DOHH2 (cell line): Measurements from ENCODE around the gene HEXIM1.

Experiments
- H3F3A ChIP-seq: fragments of 200-600 bp; sonication (generic), shearing (Covaris generic); 2 replicates; pipeline ENCODE4 v1.6.0; 2016; ENCODE audit warnings: antibody characterized with exemption, mild to moderate bottlenecking; ENCODE audit not compliant: control insufficient read depth, insufficient read depth
- H3K27ac ChIP-seq: fragments of 200-600 bp; sonication (generic); 2 replicates; pipeline ENCODE4 v1.5.1; 2014; ENCODE audit warnings: low read depth, mild to moderate bottlenecking, low read length, moderate library complexity
- H3K27me3 ChIP-seq: fragments of 200-600 bp; sonication (generic); 2 replicates; pipeline ENCODE4 v1.6.1; 2014; ENCODE audit warnings: mild to moderate bottlenecking, low read length, mixed read lengths; ENCODE audit not compliant: control insufficient read depth
- H3K36me3 ChIP-seq: fragments of 200-600 bp; sonication (generic); 2 replicates; pipeline ENCODE4 v1.6.1; 2014; ENCODE audit warnings: mild to moderate bottlenecking, low read length, moderate library complexity, mixed read lengths; ENCODE audit not compliant: control insufficient read depth
- H3K4me1 ChIP-seq: fragments of 200-600 bp; sonication (generic); 2 replicates; pipeline ENCODE4 v1.6.1; 2014; ENCODE audit warnings: mild to moderate bottlenecking, low read length, mixed read lengths; ENCODE audit not compliant: control insufficient read depth
- H3K4me2 ChIP-seq: fragments of 200-600 bp; sonication (generic); 2 replicates; pipeline ENCODE4 v1.6.0; 2014; ENCODE audit warnings: mild to moderate bottlenecking, low read length, moderate library complexity
- H3K4me3 ChIP-seq: fragments of 200-600 bp; sonication (generic); 2 replicates; pipeline ENCODE4 v1.5.1; 2014; ENCODE audit warnings: mild to moderate bottlenecking, low read length, mixed read lengths
- H3K79me2 ChIP-seq: fragments of 200-600 bp; sonication (generic); 2 replicates; pipeline ENCODE4 v1.6.1; 2014; ENCODE audit warnings: mild to moderate bottlenecking, low read length, mixed read lengths; ENCODE audit not compliant: control insufficient read depth
- H3K9me2 ChIP-seq: fragments of 200-600 bp; sonication (generic); replicated peaks from 2 replicates; pipeline ENCODE4 v1.6.1; 2014; ENCODE audit warnings: mild to moderate bottlenecking, low read length, mixed read lengths; ENCODE audit not compliant: control insufficient read depth
- H3K9me3 ChIP-seq: fragments of 200-600 bp; sonication (generic); 2 replicates; pipeline ENCODE4 v1.6.1; 2014; ENCODE audit warnings: antibody characterized with exemption, low read length, mixed read lengths; ENCODE audit not compliant: control insufficient read depth, insufficient read depth
- H4K20me1 ChIP-seq: fragments of 200-600 bp; sonication (generic); 2 replicates; pipeline ENCODE4 v1.6.0; 2014; ENCODE audit warnings: low read depth, mild to moderate bottlenecking, antibody characterized with exemption, low read length, moderate library complexity; ENCODE audit not compliant: control insufficient read depth, insufficient read depth
- CTCF ChIP-seq: fragments of 200-600 bp; sonication (generic); IDR thresholded peaks from one replicate; pipeline ENCODE4 v1.5.1; 2014; ENCODE audit warnings: antibody characterized with exemption, mild to moderate bottlenecking, low read depth, low read length; ENCODE audit not compliant: poor library complexity, severe bottlenecking
- EZH2phosphoT487 ChIP-seq: fragments of 200-600 bp; sonication (generic); IDR thresholded peaks from 2 replicates; pipeline ENCODE4 v1.6.1; 2017; ENCODE audit warnings: borderline replicate concordance, mild to moderate bottlenecking, antibody characterized with exemption, low read length, moderate library complexity, mixed read lengths

Gene HEXIM1

GRCh38 chr17:45164734-45165269, 16.5 kb downstream of the HEXIM1 start:
- H4K20me1 ChIP-seq = no peaks in the 10 kb centered on the region
- peaks cover 15% of the 10 kb centered on the region for H3K79me2 ChIP-seq
- peaks cover 10% of the 10 kb centered on the region for H3K36me3 ChIP-seq
- no peaks in the 10 kb centered on the region for H3K27me3 ChIP-seq
- H3F3A ChIP-seq = no peaks in the 10 kb centered on the region
- no peak overlapping the region for H3K4me3 ChIP-seq
- TF ChIP-seq CTCF (no peak), EZH2phosphoT487 (no peak)
- no peaks in the 10 kb centered on the region for H3K9me3 ChIP-seq
- H3K27ac ChIP-seq = no peak overlapping the region
- no peak overlapping the region for H3K4me2 ChIP-seq
- H3K4me1 ChIP-seq = peaks cover 16% of the 10 kb centered on the region
- H3K9me2 ChIP-seq = no peaks in the 10 kb centered on the region

GRCh38 chr17:45168991-45169752, 20.9 kb downstream of the HEXIM1 start:
- no peaks in the 10 kb centered on the region for H3K27me3 ChIP-seq
- no peak overlapping the region for H3K27ac ChIP-seq
- no peaks in the 10 kb centered on the region for H3F3A ChIP-seq
- no peak overlapping the region for H3K4me2 ChIP-seq
- no peaks in the 10 kb centered on the region for H3K79me2 ChIP-seq
- H3K4me1 ChIP-seq = peaks cover 17% of the 10 kb centered on the region
- no peaks in the 10 kb centered on the region for H4K20me1 ChIP-seq
- TF ChIP-seq CTCF = no peak
- TF ChIP-seq EZH2phosphoT487 = no peak
- H3K9me2 ChIP-seq = no peaks in the 10 kb centered on the region
- no peak overlapping the region for H3K4me3 ChIP-seq
- H3K9me3 ChIP-seq = no peaks in the 10 kb centered on the region
- H3K36me3 ChIP-seq = no peaks in the 10 kb centered on the region

- H3F3A ChIP-seq = no peaks in the 10 kb centered on the region
- H3K9me2 ChIP-seq = no peaks in the 10 kb centered on the region
- H3K4me3 ChIP-seq = no peak overlapping the region
- H3K79me2 ChIP-seq = no peaks in the 10 kb centered on the region
- H3K9me3 ChIP-seq = no peaks in the 10 kb centered on the region
- no peak overlapping the region for H3K27ac ChIP-seq
- H3K36me3 ChIP-seq = no peaks in the 10 kb centered on the region
- no peaks in the 10 kb centered on the region for H4K20me1 ChIP-seq
- peaks cover 17% of the 10 kb centered on the region for H3K4me1 ChIP-seq
- no peak for TF ChIP-seq CTCF
- TF ChIP-seq EZH2phosphoT487 = no peak
- H3K27me3 ChIP-seq = no peaks in the 10 kb centered on the region
- no peak overlapping the region for H3K4me2 ChIP-seq
These were observed 22.1 kb downstream of the HEXIM1 start for GRCh38 chr17:45170280-45170930.
